Cardiac muscle cell (in vitro differentiated cells and primary cell): ENCODE measurements around the gene HCRTR1. TPM values are rescaled to one million over a fixed set of nuclear protein-coding genes. Genes with fewer than 3 reads are reported as not detected.

Source experiments
- DNase-seq, 2 donors: peaks; one replicate each; pipeline versions ENCODE4 v3.0.0 to v3.0.0-alpha.2; 2010 to 2017; ENCODE audit warnings: low read depth in 1 of 2, low spot score in 1 of 2
- H3K27ac ChIP-seq: fragments of 200-600 bp; sonication (generic); 2 replicates; pipeline ENCODE4 v1.5.1; 2016
- H3K27me3 ChIP-seq: fragments of 200-600 bp; sonication (generic); 2 replicates; pipeline ENCODE4 v1.6.0; 2016; ENCODE audit warnings: control low read depth
- H3K36me3 ChIP-seq: fragments of 200-600 bp; sonication (generic); 2 replicates; pipeline ENCODE4 v1.5.1; 2016; ENCODE audit warnings: control low read depth
- H3K4me1 ChIP-seq: fragments of 200-600 bp; sonication (generic); 2 replicates; pipeline ENCODE4 v1.8.1; 2017; ENCODE audit warnings: low read depth, mild to moderate bottlenecking, mixed run types
- H3K4me3 ChIP-seq: fragments of 200-600 bp; sonication (generic); 2 replicates; pipeline ENCODE4 v1.5.1; 2016; ENCODE audit warnings: mild to moderate bottlenecking
- H3K9me3 ChIP-seq: fragments of 200-600 bp; sonication (generic); 2 replicates; pipeline ENCODE4 v1.5.1; 2017; ENCODE audit warnings: low read depth, mild to moderate bottlenecking, control low read depth
- polyA plus RNA-seq: library from polyadenylated mRNA; unstranded; fragments of >200 nt; fragmentation: Nextera tagmentation; extraction: Ambion mirVana; gene quantifications from 2 replicates; pipeline ENCODE4 v1.2.1, GENCODE V29; 2016
- total RNA-seq: library from RNA; depleted of rRNA; stranded (reverse); fragments of >200 nt; gene quantifications from 2 replicates; pipeline ENCODE4 v1.2.3, GENCODE V29; 2016
- TF ChIP-seq, protein P1 (sequence below): IDR thresholded peaks from 2 replicates; pipeline ENCODE4 v1.5.1; 2012; ENCODE audit warnings: low read depth, mild to moderate bottlenecking, low read length

The HCRTR1 gene
- total and polyA plus RNA-seq, 2 experiments from 2014 or later: not detected

DNA sequence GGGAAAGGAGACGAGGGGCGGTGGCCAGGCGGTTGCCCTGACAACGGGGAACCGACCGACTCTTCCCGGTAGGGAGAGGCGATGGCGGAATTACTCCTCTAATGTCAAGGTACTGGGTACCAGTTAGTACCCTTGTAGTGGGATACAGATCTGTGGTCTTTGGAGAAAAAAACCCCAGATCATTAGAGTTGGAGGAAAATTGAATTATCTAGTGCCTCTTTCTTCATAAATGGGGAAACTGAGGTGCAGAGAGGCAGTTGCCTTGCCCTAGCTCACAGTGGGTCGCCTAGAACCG lies 27.7 kb downstream of the HCRTR1 start:
- no peaks in the 10 kb centered on the region for H3K36me3 ChIP-seq
- no peaks in the 10 kb centered on the region for H3K27me3 ChIP-seq
- H3K27ac ChIP-seq: peak overlapping the region; percentile 96
- peaks cover 23% of the 10 kb centered on the region for H3K4me1 ChIP-seq
- no peak for DNase-seq
- H3K9me3 ChIP-seq: no peaks in the 10 kb centered on the region
- TF ChIP-seq, protein P1, sequence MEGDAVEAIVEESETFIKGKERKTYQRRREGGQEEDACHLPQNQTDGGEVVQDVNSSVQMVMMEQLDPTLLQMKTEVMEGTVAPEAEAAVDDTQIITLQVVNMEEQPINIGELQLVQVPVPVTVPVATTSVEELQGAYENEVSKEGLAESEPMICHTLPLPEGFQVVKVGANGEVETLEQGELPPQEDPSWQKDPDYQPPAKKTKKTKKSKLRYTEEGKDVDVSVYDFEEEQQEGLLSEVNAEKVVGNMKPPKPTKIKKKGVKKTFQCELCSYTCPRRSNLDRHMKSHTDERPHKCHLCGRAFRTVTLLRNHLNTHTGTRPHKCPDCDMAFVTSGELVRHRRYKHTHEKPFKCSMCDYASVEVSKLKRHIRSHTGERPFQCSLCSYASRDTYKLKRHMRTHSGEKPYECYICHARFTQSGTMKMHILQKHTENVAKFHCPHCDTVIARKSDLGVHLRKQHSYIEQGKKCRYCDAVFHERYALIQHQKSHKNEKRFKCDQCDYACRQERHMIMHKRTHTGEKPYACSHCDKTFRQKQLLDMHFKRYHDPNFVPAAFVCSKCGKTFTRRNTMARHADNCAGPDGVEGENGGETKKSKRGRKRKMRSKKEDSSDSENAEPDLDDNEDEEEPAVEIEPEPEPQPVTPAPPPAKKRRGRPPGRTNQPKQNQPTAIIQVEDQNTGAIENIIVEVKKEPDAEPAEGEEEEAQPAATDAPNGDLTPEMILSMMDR: no peak
- H3K4me3 ChIP-seq: peak overlapping the region; percentile 95

- H3K4me3 ChIP-seq: no peak overlapping the region
- H3K4me1 ChIP-seq: peaks cover 25% of the 10 kb centered on the region
- no peaks in the 10 kb centered on the region for H3K27me3 ChIP-seq
- no peak overlapping the region for H3K27ac ChIP-seq
- DNase-seq: no peak
- TF ChIP-seq, protein P1: no peak
- no peaks in the 10 kb centered on the region for H3K9me3 ChIP-seq
- no peaks in the 10 kb centered on the region for H3K36me3 ChIP-seq
These were observed 28.9 kb downstream of the HCRTR1 start for GRCh38 chr1:31646259-31646960.

DNA sequence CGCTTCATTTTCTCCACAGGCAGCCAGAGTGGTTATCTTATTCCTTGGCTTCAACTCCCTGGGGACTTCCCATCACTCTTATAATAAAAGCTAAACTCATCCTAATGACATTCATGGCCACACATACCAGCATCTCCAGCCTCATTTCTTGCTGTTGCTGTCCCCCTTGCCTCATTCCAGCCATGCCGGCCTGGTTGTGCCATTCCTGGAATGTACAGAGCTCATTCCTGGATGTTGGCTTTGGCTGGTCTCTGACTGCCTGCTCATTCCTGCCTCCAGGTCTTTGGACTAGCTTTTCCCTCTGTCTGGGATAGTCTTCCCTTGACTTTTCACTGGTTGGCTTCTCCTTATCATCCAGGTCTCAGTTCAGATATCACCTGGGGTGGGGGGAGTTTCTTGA lies 29.6 kb downstream of the HCRTR1 start:
- TF ChIP-seq, protein P1: no peak
- no peak overlapping the region for H3K4me3 ChIP-seq
- H3K27me3 ChIP-seq: no peaks in the 10 kb centered on the region
- H3K36me3 ChIP-seq: no peaks in the 10 kb centered on the region
- no peak overlapping the region for H3K27ac ChIP-seq
- DNase-seq: peak in 1 of 2 donors; percentile 41
- no peaks in the 10 kb centered on the region for H3K9me3 ChIP-seq
- H3K4me1 ChIP-seq: peaks cover 25% of the 10 kb centered on the region

- DNase-seq: peak in 1 of 2 donors; percentile 34
- TF ChIP-seq, protein P1: no peak
- Histone ChIP-seq H3K27me3 (no peaks in the 10 kb centered on the region), H3K9me3 (no peaks in the 10 kb centered on the region), H3K4me3 (no peak overlapping the region), H3K27ac (peak overlapping the region; percentile 30), H3K36me3 (no peaks in the 10 kb centered on the region), H3K4me1 (peaks cover 24% of the 10 kb centered on the region)
These were observed 30.7 kb downstream of the HCRTR1 start for GRCh38 chr1:31648190-31648589.

- H3K4me1 ChIP-seq: peaks cover 18% of the 10 kb centered on the region
- peak overlapping the region; percentile 30 for H3K27ac ChIP-seq
- no peaks in the 10 kb centered on the region for H3K27me3 ChIP-seq
- no peaks in the 10 kb centered on the region for H3K36me3 ChIP-seq
- no peak overlapping the region for H3K4me3 ChIP-seq
- no peak for DNase-seq
- no peaks in the 10 kb centered on the region for H3K9me3 ChIP-seq
- TF ChIP-seq, protein P1: no peak
These were observed 31.3 kb downstream of the HCRTR1 start for GRCh38 chr1:31648641-31649357.
